Neural cell (in vitro differentiated cells): ENCODE results near the gene FAM163B. TPM values are rescaled to one million over a fixed set of nuclear protein-coding genes. Genes with fewer than 3 reads are reported as not detected.
A peak's percentile ranks its signal among the peaks of the same experiment; 100 is the strongest.

Experiments used
- H2AFZ ChIP-seq: fragments of 200-600, 300-800 bp; sonication (generic), shearing (Covaris generic); 2 replicates; pipeline ENCODE4 v1.6.0; 2014; ENCODE audit warnings: low read depth, mild to moderate bottlenecking, antibody characterized with exemption, low read length, moderate library complexity
- H3F3A ChIP-seq: fragments of 200-600 bp; shearing (Covaris generic); 2 replicates; pipeline ENCODE4 v1.6.1; 2016; ENCODE audit warnings: mild to moderate bottlenecking, moderate library complexity, mixed read lengths, antibody characterized with exemption, low read length; ENCODE audit not compliant: insufficient read depth, poor library complexity, severe bottlenecking
- H3K27ac ChIP-seq: fragments of 200-600, 300-800 bp; sonication (generic), shearing (Covaris generic); 2 replicates; pipeline ENCODE4 v1.5.1; 2014; ENCODE audit warnings: mild to moderate bottlenecking, low read length, moderate library complexity
- H3K27me3 ChIP-seq: fragments of 300-800, 200-600 bp; sonication (generic), shearing (Covaris generic); 2 replicates; pipeline ENCODE4 v1.6.0; 2014; ENCODE audit warnings: mild to moderate bottlenecking, low read depth, low read length, moderate library complexity; ENCODE audit not compliant: insufficient read depth
- H3K36me3 ChIP-seq: fragments of 300-800, 200-600 bp; sonication (generic), shearing (Covaris generic); 2 replicates; pipeline ENCODE4 v1.5.1; 2014; ENCODE audit warnings: mild to moderate bottlenecking, antibody characterized with exemption, low read length, moderate library complexity; ENCODE audit not compliant: insufficient read depth
- H3K4me2 ChIP-seq: fragments of 300-800, 200-600 bp; sonication (generic), shearing (Covaris generic); 2 replicates; pipeline ENCODE4 v1.6.0; 2014; ENCODE audit warnings: mild to moderate bottlenecking, low read length
- H3K4me3 ChIP-seq: fragments of 300-800, 200-600 bp; sonication (generic), shearing (Covaris generic); 2 replicates; pipeline ENCODE4 v1.5.1; 2014; ENCODE audit warnings: mild to moderate bottlenecking, low read length, moderate library complexity
- H3K79me2 ChIP-seq: fragments of 200-600 bp; shearing (Covaris generic); replicated peaks from 2 replicates; pipeline ENCODE4 v1.6.0; 2014; ENCODE audit warnings: mild to moderate bottlenecking, low read length, moderate library complexity; ENCODE audit not compliant: insufficient read depth
- H3K9ac ChIP-seq: fragments of 300-800, 200-600 bp; sonication (generic), shearing (Covaris generic); 2 replicates; pipeline ENCODE4 v1.6.1; 2016; ENCODE audit warnings: mild to moderate bottlenecking, low read length, mixed read lengths
- H3K9me2 ChIP-seq: fragments of 200-600 bp; shearing (Covaris generic); 2 replicates; pipeline ENCODE4 v1.6.1; 2016; ENCODE audit warnings: mild to moderate bottlenecking, low read length, mixed read lengths; ENCODE audit not compliant: insufficient read depth
- H3K9me3 ChIP-seq: fragments of 200-600, 300-800 bp; sonication (generic), shearing (Covaris generic); 2 replicates; pipeline ENCODE4 v1.6.1; 2016; ENCODE audit warnings: mild to moderate bottlenecking, mixed run types, low read length, moderate library complexity, mixed read lengths
- H4K20me1 ChIP-seq: fragments of 200-600 bp; shearing (Covaris generic); 2 replicates; pipeline ENCODE4 v1.6.1; 2016; ENCODE audit warnings: mild to moderate bottlenecking, mixed run types; ENCODE audit not compliant: insufficient read depth
- CTCF ChIP-seq: fragments of 450-650 bp; IDR thresholded peaks from 2 replicates; pipeline ENCODE4 v1.5.1; 2014; ENCODE audit warnings: antibody characterized with exemption, mild to moderate bottlenecking, moderate library complexity; ENCODE audit not compliant: poor library complexity, severe bottlenecking
- EP300 ChIP-seq: fragments of 450-650 bp; conservative IDR thresholded peaks from 2 replicates; pipeline ENCODE4 v1.6.1; 2014; ENCODE audit warnings: antibody characterized with exemption, mild to moderate bottlenecking, moderate library complexity; ENCODE audit not compliant: poor library complexity, severe bottlenecking
- EZH2 ChIP-seq: fragments of 200-600, 300-800 bp; shearing (Covaris generic), sonication (generic); IDR thresholded peaks from 2 replicates; pipeline ENCODE4 v1.6.1; 2014; ENCODE audit warnings: antibody characterized with exemption, low read length, borderline replicate concordance, mild to moderate bottlenecking; ENCODE audit not compliant: insufficient read depth, poor library complexity, severe bottlenecking
- MXI1 ChIP-seq: fragments of 450-650 bp; conservative IDR thresholded peaks from 2 replicates; pipeline ENCODE4 v1.6.1; 2014; ENCODE audit warnings: antibody characterized with exemption, mild to moderate bottlenecking; ENCODE audit not compliant: poor library complexity, severe bottlenecking
- POLR2AphosphoS5 ChIP-seq: IDR thresholded peaks from 2 replicates; pipeline ENCODE4 v1.6.1; 2012
- RAD21 ChIP-seq: fragments of 450-650 bp; conservative IDR thresholded peaks from 2 replicates; pipeline ENCODE4 v1.6.1; 2014; ENCODE audit warnings: antibody characterized with exemption, mild to moderate bottlenecking, moderate library complexity
- SMC3 ChIP-seq: fragments of 450-650 bp; conservative IDR thresholded peaks from 2 replicates; pipeline ENCODE4 v1.6.1; 2014; ENCODE audit warnings: antibody characterized with exemption, mild to moderate bottlenecking, moderate library complexity; ENCODE audit not compliant: poor library complexity
- TAF1 ChIP-seq: IDR thresholded peaks from 2 replicates; pipeline ENCODE4 v1.6.1; 2012; ENCODE audit warnings: low read depth
- polyA plus RNA-seq: library from polyadenylated mRNA; depleted of rRNA; stranded (reverse); fragments of >200 nt; gene quantifications from 2 replicates; pipeline ENCODE4 v1.2.3, GENCODE V29; 2014
- TF ChIP-seq, protein P1 (sequence below): IDR thresholded peaks from 2 replicates; pipeline ENCODE4 v1.6.1; 2012; ENCODE audit warnings: borderline replicate concordance

The FAM163B gene
- polyA plus RNA-seq, 1 donor from 2014 or later = 1.5 TPM

DNA sequence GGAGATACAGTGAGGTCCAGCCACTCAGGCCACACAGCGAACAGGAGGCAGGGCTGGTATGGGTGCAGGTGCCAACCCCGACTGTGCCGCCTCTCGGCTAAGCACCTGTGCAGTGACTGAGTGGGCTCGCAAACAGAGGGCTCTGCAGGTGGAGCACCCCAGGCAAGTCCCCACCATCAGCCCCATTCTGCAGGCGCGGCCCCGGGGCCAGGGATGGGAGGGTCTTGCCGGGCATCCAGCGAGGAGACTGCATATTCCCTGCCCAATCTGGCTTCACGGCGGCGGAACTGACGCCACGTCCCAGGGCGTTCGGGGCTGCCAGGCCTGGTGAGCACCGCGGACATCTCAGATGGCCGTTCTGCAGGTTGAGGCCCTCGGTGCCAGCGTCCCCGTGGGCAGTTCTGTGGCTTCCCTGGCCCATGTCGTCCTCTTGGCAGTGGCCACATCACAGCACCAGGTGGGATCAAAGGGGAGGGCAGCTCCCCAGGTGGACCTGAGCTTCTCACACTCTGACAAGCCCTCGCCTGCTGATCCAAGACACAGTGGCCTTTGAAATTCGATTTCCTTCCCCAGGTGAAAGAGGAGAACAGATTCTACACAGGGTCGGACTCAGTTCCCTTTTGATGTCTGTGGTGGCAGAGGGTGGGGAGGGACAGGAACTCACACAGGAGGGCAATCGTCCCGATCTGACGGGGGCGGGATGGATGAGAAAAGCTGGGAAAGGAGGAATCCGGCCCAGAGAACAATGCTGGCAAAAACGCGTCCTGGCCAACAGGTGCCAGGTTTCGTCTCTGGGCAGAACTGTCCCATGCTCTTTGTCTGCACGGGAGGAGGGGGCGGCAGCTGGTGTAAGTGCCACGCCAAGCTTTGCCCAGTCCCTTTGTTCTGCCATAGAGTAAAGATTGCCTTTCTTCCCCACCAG, 45.8 kb upstream of the FAM163B start:
- Histone ChIP-seq H3K4me2 (no peak overlapping the region), H3K9ac (peak overlapping the region; percentile 16), H3K4me3 (no peak overlapping the region), H3K27me3 (no peaks in the 10 kb centered on the region), H4K20me1 (no peaks in the 10 kb centered on the region), H3K36me3 (no peaks in the 10 kb centered on the region), H3K9me3 (no peaks in the 10 kb centered on the region), H3K79me2 (no peaks in the 10 kb centered on the region), H3K27ac (no peak overlapping the region), H3K9me2 (no peaks in the 10 kb centered on the region), H2AFZ (no peak overlapping the region), H3F3A (no peaks in the 10 kb centered on the region)
- TF ChIP-seq EZH2 (no peak), TAF1 (no peak), MXI1 (no peak), POLR2AphosphoS5 (no peak), RAD21 (no peak), EP300 (no peak), CTCF (no peak), SMC3 (no peak)
- TF ChIP-seq, protein P1, sequence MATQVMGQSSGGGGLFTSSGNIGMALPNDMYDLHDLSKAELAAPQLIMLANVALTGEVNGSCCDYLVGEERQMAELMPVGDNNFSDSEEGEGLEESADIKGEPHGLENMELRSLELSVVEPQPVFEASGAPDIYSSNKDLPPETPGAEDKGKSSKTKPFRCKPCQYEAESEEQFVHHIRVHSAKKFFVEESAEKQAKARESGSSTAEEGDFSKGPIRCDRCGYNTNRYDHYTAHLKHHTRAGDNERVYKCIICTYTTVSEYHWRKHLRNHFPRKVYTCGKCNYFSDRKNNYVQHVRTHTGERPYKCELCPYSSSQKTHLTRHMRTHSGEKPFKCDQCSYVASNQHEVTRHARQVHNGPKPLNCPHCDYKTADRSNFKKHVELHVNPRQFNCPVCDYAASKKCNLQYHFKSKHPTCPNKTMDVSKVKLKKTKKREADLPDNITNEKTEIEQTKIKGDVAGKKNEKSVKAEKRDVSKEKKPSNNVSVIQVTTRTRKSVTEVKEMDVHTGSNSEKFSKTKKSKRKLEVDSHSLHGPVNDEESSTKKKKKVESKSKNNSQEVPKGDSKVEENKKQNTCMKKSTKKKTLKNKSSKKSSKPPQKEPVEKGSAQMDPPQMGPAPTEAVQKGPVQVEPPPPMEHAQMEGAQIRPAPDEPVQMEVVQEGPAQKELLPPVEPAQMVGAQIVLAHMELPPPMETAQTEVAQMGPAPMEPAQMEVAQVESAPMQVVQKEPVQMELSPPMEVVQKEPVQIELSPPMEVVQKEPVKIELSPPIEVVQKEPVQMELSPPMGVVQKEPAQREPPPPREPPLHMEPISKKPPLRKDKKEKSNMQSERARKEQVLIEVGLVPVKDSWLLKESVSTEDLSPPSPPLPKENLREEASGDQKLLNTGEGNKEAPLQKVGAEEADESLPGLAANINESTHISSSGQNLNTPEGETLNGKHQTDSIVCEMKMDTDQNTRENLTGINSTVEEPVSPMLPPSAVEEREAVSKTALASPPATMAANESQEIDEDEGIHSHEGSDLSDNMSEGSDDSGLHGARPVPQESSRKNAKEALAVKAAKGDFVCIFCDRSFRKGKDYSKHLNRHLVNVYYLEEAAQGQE = no peak

- TF ChIP-seq RAD21 = no peak
- no peak for TF ChIP-seq SMC3
- no peak for TF ChIP-seq MXI1
- no peak for TF ChIP-seq TAF1
- no peak for TF ChIP-seq CTCF
- TF ChIP-seq EZH2 = no peak
- TF ChIP-seq, protein P1 = no peak
- no peak for TF ChIP-seq EP300
- no peak for TF ChIP-seq POLR2AphosphoS5
Observed at GRCh38 chr9:133653638-133654037, 44.4 kb upstream of the FAM163B start.

More at GRCh38 chr9:133653638-133654037, 44.4 kb upstream of the FAM163B start:
- H2AFZ ChIP-seq = no peak overlapping the region
- no peaks in the 10 kb centered on the region for H3K27me3 ChIP-seq
- H3K9me3 ChIP-seq = no peaks in the 10 kb centered on the region
- H3K4me3 ChIP-seq = no peak overlapping the region
- no peak overlapping the region for H3K27ac ChIP-seq
- no peaks in the 10 kb centered on the region for H4K20me1 ChIP-seq
- H3K36me3 ChIP-seq = no peaks in the 10 kb centered on the region
- no peak overlapping the region for H3K4me2 ChIP-seq
- H3F3A ChIP-seq = no peaks in the 10 kb centered on the region
- no peak overlapping the region for H3K9ac ChIP-seq
- no peaks in the 10 kb centered on the region for H3K9me2 ChIP-seq
- no peaks in the 10 kb centered on the region for H3K79me2 ChIP-seq
